ENCODE measurements around the gene PCDHB2. TPM values are rescaled to one million over a fixed set of nuclear protein-coding genes. Genes with fewer than 3 reads are reported as not detected.

Gene PCDHB2
- total and polyA plus RNA-seq, 2 of the 8 experiments (the other 6 are each of a cell fraction or from before 2014, with no cell fraction given), result 28.8 to 29.2 TPM

DNA sequence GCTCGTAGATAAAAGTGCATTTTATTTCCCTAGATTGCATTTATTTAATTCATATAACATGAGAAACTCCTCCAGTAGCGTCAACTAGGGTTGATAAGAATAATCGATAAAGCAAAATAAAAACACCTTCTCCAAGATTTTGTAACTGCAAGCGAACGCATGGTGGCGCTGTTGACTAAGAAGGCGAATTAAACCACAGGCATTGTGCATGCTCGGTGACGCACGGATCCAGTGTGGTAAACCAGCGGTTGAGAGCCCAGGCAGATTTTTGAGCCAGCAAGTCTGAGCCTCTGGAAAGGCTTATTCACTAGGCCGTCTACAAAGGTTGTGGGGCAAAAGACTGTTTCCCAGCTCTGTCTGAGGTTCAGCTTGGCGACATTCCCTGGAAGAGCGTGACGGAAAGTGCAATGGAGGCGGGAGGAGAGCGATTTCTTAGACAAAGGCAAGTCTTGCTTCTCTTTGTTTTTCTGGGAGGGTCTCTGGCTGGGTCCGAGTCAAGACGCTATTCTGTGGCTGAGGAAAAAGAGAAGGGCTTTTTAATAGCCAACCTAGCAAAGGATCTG lies 5.9 kb downstream of the PCDHB2 start, which contains the start of gene PCDHB3 (continued):
- no peak for TF ChIP-seq SIRT6 (IDR thresholded peaks at IDR 0.05; ENCODE audit: low read length)
- TF ChIP-seq CHD1 (IDR thresholded peaks at IDR 0.05; ENCODE audit: low read depth, low read length), result no peak
- TF ChIP-seq CEBPB (IDR thresholded peaks at IDR 0.05; ENCODE audit: low read depth, low read length), result no peak
- TF ChIP-seq, protein P1, sequence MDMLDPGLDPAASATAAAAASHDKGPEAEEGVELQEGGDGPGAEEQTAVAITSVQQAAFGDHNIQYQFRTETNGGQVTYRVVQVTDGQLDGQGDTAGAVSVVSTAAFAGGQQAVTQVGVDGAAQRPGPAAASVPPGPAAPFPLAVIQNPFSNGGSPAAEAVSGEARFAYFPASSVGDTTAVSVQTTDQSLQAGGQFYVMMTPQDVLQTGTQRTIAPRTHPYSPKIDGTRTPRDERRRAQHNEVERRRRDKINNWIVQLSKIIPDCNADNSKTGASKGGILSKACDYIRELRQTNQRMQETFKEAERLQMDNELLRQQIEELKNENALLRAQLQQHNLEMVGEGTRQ (IDR thresholded peaks at IDR 0.05; ENCODE audit: low read length), result no peak
- TF ChIP-seq POLR2AphosphoS5 (IDR thresholded peaks at IDR 0.05; ENCODE audit: low read depth, low read length), result peak; percentile 69; the same call in 1 of the 2 replicates
- TF ChIP-seq GABPA (IDR thresholded peaks at IDR 0.05; ENCODE audit: borderline replicate concordance, insufficient read depth, low read length), result no peak
- no peak for TF ChIP-seq KDM5A (IDR thresholded peaks at IDR 0.05; ENCODE audit: low read length)
- no peak for TF ChIP-seq NRF1 (IDR thresholded peaks at IDR 0.05; ENCODE audit: low read depth, low read length)
- TF ChIP-seq SP2 (IDR thresholded peaks at IDR 0.05; ENCODE audit: low read length), result no peak
- no peak for TF ChIP-seq BCL11A (IDR thresholded peaks at IDR 0.05; ENCODE audit: low read depth in 2 of 2, low read length in 2 of 2)
- TF ChIP-seq BRCA1 (IDR thresholded peaks at IDR 0.05; ENCODE audit: low read depth, low read length), result no peak
- TF ChIP-seq EP300 (IDR thresholded peaks at IDR 0.05; ENCODE audit: borderline replicate concordance in 1 of 2, low read depth in 2 of 2, low read length in 2 of 2), result no peak
- TF ChIP-seq YY1 (IDR thresholded peaks at IDR 0.05; ENCODE audit: low read depth, low read length), result no peak
- TF ChIP-seq SUZ12 (IDR thresholded peaks at IDR 0.05; ENCODE audit: low read length), result no peak
- no peak for TF ChIP-seq CBX5 (IDR thresholded peaks at IDR 0.05; ENCODE audit: low read depth, low read length)
- peak in 1 of 2 experiments; percentile 70; a peak in 2 of 3 replicates for TF ChIP-seq POLR2A (IDR thresholded peaks at IDR 0.05; ENCODE audit: control extremely low read depth in 1 of 2, low read depth in 2 of 2, low read length in 2 of 2)
- TF ChIP-seq BACH1 (IDR thresholded peaks at IDR 0.05; ENCODE audit: low read length), result no peak
- 0 out of 2 replicates have a peak, but pooled peaks have one; percentile 5 for TF ChIP-seq CREB1 (IDR thresholded peaks at IDR 0.05)
